ENCODE data around the gene ARL5B. TPM values are rescaled to one million over a fixed set of nuclear protein-coding genes. Genes with fewer than 3 reads are reported as not detected.
"Not testable (repeated sequence)": the region's sequence is repeated elsewhere in the genome, so short reads cannot be mapped to it uniquely, and the experiment has no call there.

ARL5B gene
- total RNA-seq, 1 donor from 2014 or later: 36.7 TPM

GRCh38 chr10:18625886-18626285 is 33.3 kb upstream of the ARL5B start:
- Histone ChIP-seq H3K27ac (ENCODE audit: low read depth, low read length) (no peak overlapping the region), H3K79me2 (ENCODE audit: insufficient read depth, low read length) (no peaks in the 10 kb centered on the region), H3K36me3 (ENCODE audit: insufficient read depth, low read length) (peaks cover under 1% of the 10 kb centered on the region), H3K4me3 (ENCODE audit: insufficient read depth, low read depth, low read length) (no peak overlapping the region), H3K9ac (ENCODE audit: low read length) (no peak overlapping the region), H3K4me1 (ENCODE audit: insufficient read depth, low read length) (no peaks in the 10 kb centered on the region), H2AFZ (ENCODE audit: low read depth, low read length) (no peak overlapping the region), H3K9me3 (ENCODE audit: insufficient read depth, low read depth, low read length) (no peaks in the 10 kb centered on the region), H3K4me2 (ENCODE audit: low read length) (no peak overlapping the region), H3K27me3 (ENCODE audit: insufficient read depth, low read length) (no peaks in the 10 kb centered on the region), H4K20me1 (ENCODE audit: insufficient read depth, low read length) (no peaks in the 10 kb centered on the region)
- FAIRE-seq: no peak
- Mint-ChIP-seq H3K4me1 (ENCODE audit: low read depth, unreplicated experiment) (peaks cover 21% of the 10 kb centered on the region), H3K36me3 (ENCODE audit: low read depth, unreplicated experiment) (peaks cover 3% of the 10 kb centered on the region), H3K27ac (ENCODE audit: unreplicated experiment) (no peak overlapping the region), H3K4me3 (ENCODE audit: unreplicated experiment) (no peak overlapping the region), H3K27me3 (ENCODE audit: low read depth, unreplicated experiment) (no peaks in the 10 kb centered on the region), H3K9me3 (ENCODE audit: unreplicated experiment) (peaks cover 6% of the 10 kb centered on the region)
- TF ChIP-seq CTCF (IDR thresholded peaks at IDR 0.05; ENCODE audit: insufficient read depth, low read depth, low read length) (no peak), EZH2 (IDR thresholded peaks at IDR 0.05; ENCODE audit: insufficient read depth, low read length) (no peak)
- no peak for DNase-seq (ENCODE audit: low read depth)

GRCh38 chr10:18627452-18628018 is 31.7 kb upstream of the ARL5B start:
- H3K4me2 ChIP-seq (ENCODE audit: low read length): peak overlapping the region; percentile 85
- peak; percentile 56 for DNase-seq (ENCODE audit: low read depth)
- peak overlapping the region; percentile 81 for H2AFZ ChIP-seq (ENCODE audit: low read depth, low read length)
- H3K4me1 ChIP-seq (ENCODE audit: insufficient read depth, low read length); H3K36me3 ChIP-seq (ENCODE audit: insufficient read depth, low read length); H3K9me3 ChIP-seq (ENCODE audit: insufficient read depth, low read depth, low read length); H3K79me2 ChIP-seq (ENCODE audit: insufficient read depth, low read length); FAIRE-seq; H3K27me3 ChIP-seq (ENCODE audit: insufficient read depth, low read length); H3K27me3 Mint-ChIP-seq (ENCODE audit: low read depth, unreplicated experiment); H4K20me1 ChIP-seq (ENCODE audit: insufficient read depth, low read length); H3K9me3 Mint-ChIP-seq (ENCODE audit: unreplicated experiment); H3K36me3 Mint-ChIP-seq (ENCODE audit: low read depth, unreplicated experiment): not testable (repeated sequence)
- Mint-ChIP-seq H3K27ac (ENCODE audit: unreplicated experiment) (peak overlapping the region; percentile 92), H3K4me3 (ENCODE audit: unreplicated experiment) (peak overlapping the region; percentile 83), H3K4me1 (ENCODE audit: low read depth, unreplicated experiment) (peaks cover 18% of the 10 kb centered on the region)
- H3K27ac ChIP-seq (ENCODE audit: low read depth, low read length): peak overlapping the region; percentile 57
- peak overlapping the region; percentile 55 for H3K4me3 ChIP-seq (ENCODE audit: insufficient read depth, low read depth, low read length)
- H3K9ac ChIP-seq (ENCODE audit: low read length): peak overlapping the region; percentile 84

GRCh38 chr10:18632500-18632899 is 26.7 kb upstream of the ARL5B start:
- not testable (repeated sequence) for H4K20me1 ChIP-seq (ENCODE audit: insufficient read depth, low read length); H3K27ac ChIP-seq (ENCODE audit: low read depth, low read length); H3K36me3 Mint-ChIP-seq (ENCODE audit: low read depth, unreplicated experiment); H2AFZ ChIP-seq (ENCODE audit: low read depth, low read length); H3K9ac ChIP-seq (ENCODE audit: low read length); FAIRE-seq; H3K4me1 ChIP-seq (ENCODE audit: insufficient read depth, low read length); H3K9me3 ChIP-seq (ENCODE audit: insufficient read depth, low read depth, low read length); H3K4me1 Mint-ChIP-seq (ENCODE audit: low read depth, unreplicated experiment); H3K4me3 Mint-ChIP-seq (ENCODE audit: unreplicated experiment); H3K27me3 Mint-ChIP-seq (ENCODE audit: low read depth, unreplicated experiment); H3K9me3 Mint-ChIP-seq (ENCODE audit: unreplicated experiment); H3K27ac Mint-ChIP-seq (ENCODE audit: unreplicated experiment); H3K27me3 ChIP-seq (ENCODE audit: insufficient read depth, low read length); DNase-seq (ENCODE audit: low read depth); H3K4me2 ChIP-seq (ENCODE audit: low read length); H3K36me3 ChIP-seq (ENCODE audit: insufficient read depth, low read length); H3K4me3 ChIP-seq (ENCODE audit: insufficient read depth, low read depth, low read length); H3K79me2 ChIP-seq (ENCODE audit: insufficient read depth, low read length)
